H1 (cell line): Measurements from ENCODE around the gene RDH14. TPM values are rescaled to one million over a fixed set of nuclear protein-coding genes. Genes with fewer than 3 reads are reported as not detected.

Experiments
- CTCF ChIA-PET: fragments of 300-600 bp; sonication (Branson Sonifier 250); formaldehyde crosslinking; loops from one replicate; lab custom pipeline; 2021; ENCODE audit not compliant: partially characterized antibody; lab: Charles Lee
- POLR2A ChIA-PET: fragments of 300-600 bp; sonication (Branson Sonifier 250); formaldehyde crosslinking; loops from one replicate; lab custom pipeline; 2021; ENCODE audit warnings: inconsistent platforms; ENCODE audit not compliant: partially characterized antibody; lab: Charles Lee
- DNase-seq, 2 experiments: peaks; one replicate each; pipeline versions ENCODE4 v3.0.0 to v3.0.0-alpha.2; 2010 to 2022; ENCODE audit warnings: low spot score in 2 of 2, low read depth in 1 of 2, mixed read lengths in 1 of 2
- FAIRE-seq: peaks from 2 replicates; lab custom pipeline; 2011; peaks lifted over from hg19 to GRCh38; lab: Jason Lieb, UNC
- H2AFZ ChIP-seq: 2 replicates; pipeline ENCODE4 v1.8.1; 2012; ENCODE audit warnings: low read length, inconsistent platforms
- H2AK5ac ChIP-seq: 2 replicates; pipeline ENCODE4 v1.6.1; 2013; ENCODE audit warnings: low read depth, low read length
- H2BK120ac ChIP-seq: replicated peaks from 2 replicates; pipeline ENCODE3; 2013; ENCODE audit warnings: low read depth, low read length, inconsistent platforms
- H2BK12ac ChIP-seq: 2 replicates; pipeline ENCODE4 v1.6.1; 2013; ENCODE audit warnings: low read depth, low read length
- H2BK15ac ChIP-seq: 2 replicates; pipeline ENCODE4 v1.6.1; 2013; ENCODE audit warnings: low read length
- H2BK20ac ChIP-seq: 2 replicates; pipeline ENCODE4 v1.6.1; 2013; ENCODE audit warnings: low read length
- H2BK5ac ChIP-seq: 2 replicates; pipeline ENCODE4 v1.6.1; 2013; ENCODE audit warnings: low read depth, low read length
- H3K14ac ChIP-seq: 2 replicates; pipeline ENCODE4 v1.6.1; 2013; ENCODE audit warnings: inconsistent platforms; ENCODE audit not compliant: insufficient read length
- H3K18ac ChIP-seq: 2 replicates; pipeline ENCODE4 v1.6.1; 2013; ENCODE audit warnings: low read length; ENCODE audit errors: extremely low read depth
- H3K23ac ChIP-seq: 2 replicates; pipeline ENCODE4 v1.6.1; 2013; ENCODE audit warnings: inconsistent platforms; ENCODE audit not compliant: insufficient read length
- H3K23me2 ChIP-seq: 2 replicates; pipeline ENCODE4 v1.6.1; 2013; ENCODE audit warnings: low read depth, low read length
- H3K27ac ChIP-seq: 2 replicates; pipeline ENCODE4 v1.6.1; 2011; ENCODE audit warnings: low read depth, low read length, inconsistent platforms
- H3K27me3 ChIP-seq, 4 experiments: replicated peaks in 1 of 4; 1 replicate in 1 of 4; 2 replicates in 3 of 4; pipeline versions ENCODE4 v1.6.1 to v1.8.1; 2011 to 2013; ENCODE audit warnings: low read length in 3 of 4, mild to moderate bottlenecking in 3 of 4, inconsistent platforms in 2 of 4, mixed read lengths in 2 of 4, moderate library complexity in 1 of 4; ENCODE audit not compliant: control insufficient read depth in 3 of 4, insufficient read depth in 3 of 4; ENCODE audit errors: extremely low read depth in 1 of 4
- H3K36me3 ChIP-seq, 4 experiments: 2 replicates each; pipeline versions ENCODE4 v1.6.1 to v1.8.1; 2011 to 2013; ENCODE audit warnings: mild to moderate bottlenecking in 4 of 4, low read length in 3 of 4, moderate library complexity in 2 of 4, control low read depth in 1 of 4, inconsistent platforms in 1 of 4; ENCODE audit not compliant: insufficient read depth in 4 of 4, control insufficient read depth in 2 of 4
- H3K4ac ChIP-seq: replicated peaks from 2 replicates; pipeline ENCODE3; 2013; ENCODE audit warnings: low read length, low read depth, mixed read lengths, inconsistent platforms; ENCODE audit not compliant: insufficient read length
- H3K4me1 ChIP-seq, 4 experiments: replicated peaks in 1 of 4; 1 replicate in 1 of 4; 2 replicates in 3 of 4; pipeline versions ENCODE4 v1.6.1 to v1.8.1; 2011 to 2013; ENCODE audit warnings: low read length in 3 of 4, inconsistent platforms in 2 of 4, mixed read lengths in 1 of 4; ENCODE audit not compliant: insufficient read depth in 4 of 4, control insufficient read depth in 3 of 4
- H3K4me2 ChIP-seq, 2 experiments: 2 replicates each; pipeline versions ENCODE4 v1.6.1 to v1.8.1; 2011 to 2013; ENCODE audit warnings: low read depth in 2 of 2, low read length in 2 of 2, control low read depth in 1 of 2, inconsistent platforms in 1 of 2, mild to moderate bottlenecking in 1 of 2; ENCODE audit not compliant: insufficient read depth in 1 of 2
- H3K4me3 ChIP-seq, 4 experiments: fragments of 200-600, 300-600 bp in 1 of 4; sonication (generic), shearing (Covaris generic), sonication (Bioruptor Twin) in 1 of 4; 2 replicates each; pipeline versions ENCODE4 v1.5.1 to v1.8.1; 2011 to 2016; ENCODE audit warnings: low read length in 4 of 4, low read depth in 3 of 4, control low read depth in 2 of 4, inconsistent platforms in 2 of 4, mild to moderate bottlenecking in 2 of 4, mixed read lengths in 1 of 4, moderate library complexity in 1 of 4; ENCODE audit not compliant: insufficient read depth in 2 of 4; ENCODE audit errors: extremely low read depth in 1 of 4
- H3K56ac ChIP-seq: replicated peaks from 2 replicates; pipeline ENCODE3; 2013; ENCODE audit warnings: low read depth, mild to moderate bottlenecking, mixed read lengths, low read length, inconsistent platforms; ENCODE audit not compliant: insufficient read length
- H3K79me1 ChIP-seq: 2 replicates; pipeline ENCODE4 v1.6.1; 2013; ENCODE audit warnings: low read depth, low read length, control low read depth
- H3K79me2 ChIP-seq, 2 experiments: 2 replicates each; pipeline versions ENCODE4 v1.6.1 to v1.8.1; 2012 to 2013; ENCODE audit warnings: low read length in 2 of 2, mild to moderate bottlenecking in 2 of 2, inconsistent platforms in 1 of 2; ENCODE audit not compliant: insufficient read depth in 2 of 2, control insufficient read depth in 1 of 2
- H3K9ac ChIP-seq, 4 experiments: replicated peaks in 1 of 4; 1 replicate in 1 of 4; 2 replicates in 3 of 4; pipeline versions ENCODE4 v1.6.1 to v1.8.1; 2011 to 2013; ENCODE audit warnings: low read depth in 3 of 4, low read length in 3 of 4, control low read depth in 2 of 4, mild to moderate bottlenecking in 2 of 4, moderate library complexity in 2 of 4, inconsistent platforms in 1 of 4; ENCODE audit errors: extremely low read depth in 1 of 4
- H3K9me3 ChIP-seq, 2 experiments: 2 replicates each; pipeline versions ENCODE4 v1.6.1 to v1.8.1; 2012 to 2013; ENCODE audit warnings: mild to moderate bottlenecking in 2 of 2, moderate library complexity in 2 of 2, control low read depth in 1 of 2, inconsistent platforms in 1 of 2, low read depth in 1 of 2, low read length in 1 of 2, mixed read lengths in 1 of 2; ENCODE audit not compliant: insufficient read depth in 2 of 2
- H4K20me1 ChIP-seq, 2 experiments: replicated peaks in 1 of 2; 2 replicates each; pipeline versions ENCODE3 to v1.8.1; 2011 to 2013; ENCODE audit warnings: inconsistent platforms in 2 of 2, low read length in 2 of 2, mild to moderate bottlenecking in 1 of 2; ENCODE audit not compliant: insufficient read depth in 2 of 2, control insufficient read depth in 1 of 2
- H4K5ac ChIP-seq: 2 replicates; pipeline ENCODE4 v1.6.1; 2013; ENCODE audit warnings: low read length, low read depth, mixed read lengths, inconsistent platforms; ENCODE audit not compliant: insufficient read length
- H4K8ac ChIP-seq: 2 replicates; pipeline ENCODE4 v1.8.0; 2013; ENCODE audit warnings: mild to moderate bottlenecking, moderate library complexity, low read length, inconsistent platforms; ENCODE audit not compliant: insufficient read depth; ENCODE audit errors: extremely low read depth
- H4K91ac ChIP-seq: replicated peaks from 2 replicates; pipeline ENCODE3; 2013; ENCODE audit warnings: low read length, mixed read lengths, inconsistent platforms; ENCODE audit not compliant: insufficient read length
- CBX8 ChIP-seq: fragments of 300-800, 300-1000 bp; sonication (generic); IDR thresholded peaks from 2 replicates; pipeline ENCODE4 v1.7.1; 2016; ENCODE audit warnings: low read depth, low read length, borderline replicate concordance
- CREB1 ChIP-seq: IDR thresholded peaks from 2 replicates; pipeline ENCODE4 v1.6.1; 2012; ENCODE audit warnings: inconsistent platforms
- GTF2F1 ChIP-seq: IDR thresholded peaks from 2 replicates; pipeline ENCODE4 v1.6.1; 2012; ENCODE audit warnings: low read depth, low read length, improper control_type of control experiment, borderline replicate concordance
- HDAC6 ChIP-seq: IDR thresholded peaks from one replicate; pipeline ENCODE4 v1.7.1; 2012; ENCODE audit warnings: low read depth, mild to moderate bottlenecking, inconsistent platforms, low read length, moderate library complexity
- MAFK ChIP-seq: IDR thresholded peaks from 2 replicates; pipeline ENCODE4 v1.6.1; 2012; ENCODE audit warnings: low read depth, mild to moderate bottlenecking, improper control_type of control experiment, low read length
- NRF1 ChIP-seq: IDR thresholded peaks from 2 replicates; pipeline ENCODE4 v1.6.1; 2011; ENCODE audit warnings: mild to moderate bottlenecking, low read depth, low read length, improper control_type of control experiment
- PHF8 ChIP-seq: fragments of 200-600 bp; sonication (generic); conservative IDR thresholded peaks from 2 replicates; pipeline ENCODE4 v1.7.1; 2012; ENCODE audit warnings: low read depth, mild to moderate bottlenecking, inconsistent platforms, low read length, moderate library complexity
- RNF2 ChIP-seq: fragments of 200-900, 300-1000 bp; sonication (generic); IDR thresholded peaks from 2 replicates; pipeline ENCODE4 v1.7.1; 2016; ENCODE audit warnings: borderline replicate concordance, low read depth, mild to moderate bottlenecking, antibody characterized with exemption, low read length; ENCODE audit not compliant: poor library complexity, severe bottlenecking; ENCODE audit errors: missing control alignments
- SIRT6 ChIP-seq: IDR thresholded peaks from one replicate; pipeline ENCODE4 v1.7.1; 2012; ENCODE audit warnings: low read length, inconsistent platforms
- SUZ12 ChIP-seq: fragments of 200-600 bp; sonication (generic); IDR thresholded peaks from 2 replicates; pipeline ENCODE4 v1.6.1; 2012; ENCODE audit warnings: mild to moderate bottlenecking, inconsistent platforms, low read length, moderate library complexity, mixed read lengths
- polyA plus RNA-seq, 7 experiments: library from polyadenylated mRNA; depleted of rRNA in 3 of 7; stranded (reverse) in 5 of 7; unstranded in 2 of 7; fragments of >200 nt in 5 of 7; fragments of 200-250 nt in 2 of 7; gene quantifications; 1 replicate in 5 of 7; 2 replicates in 1 of 7; 4 replicates in 1 of 7; pipeline versions ENCODE4 v1.2.1 to v1.2.3, GENCODE V29; 2011 to 2013; ENCODE audit warnings: missing spikeins in 2 of 7, mixed read lengths in 2 of 7
- total RNA-seq: library from RNA; stranded (reverse); fragmentation: NEBNext Ultra II Directional; extraction: Animal tissue kit (Norgen Biotek cat#: 25700); gene quantifications from 2 replicates; pipeline ENCODE4 v1.2.1, GENCODE V29; 2021

Gene RDH14
- total and polyA plus RNA-seq, 2 of the 8 experiments (the other 6 are each of a cell fraction or from before 2014, with no cell fraction given): 14.7 to 23.6 TPM

DNA sequence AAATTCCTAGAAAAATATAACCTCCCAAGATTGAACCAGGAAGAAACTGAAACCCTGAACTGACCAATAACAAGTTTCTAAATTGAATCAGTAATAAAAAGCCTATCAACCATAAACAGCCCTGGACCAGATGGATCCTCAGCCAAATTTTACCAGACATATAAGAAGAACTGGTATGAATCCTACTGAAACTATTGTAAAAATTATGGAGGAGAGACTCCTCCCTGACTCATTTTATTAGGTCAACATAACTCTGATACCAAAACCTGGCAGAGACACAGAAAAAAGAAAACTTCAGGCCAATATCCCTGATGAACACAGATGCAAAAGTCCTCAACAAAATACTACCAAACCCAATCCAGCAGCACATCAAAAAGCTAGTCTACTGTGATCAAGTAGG is 17.6 kb upstream of the RDH14 start:
- H3K79me1 ChIP-seq: no peaks in the 10 kb centered on the region
- FAIRE-seq: no peak
- no peak overlapping the region for H4K91ac ChIP-seq
- no peak overlapping the region for H4K8ac ChIP-seq
- H3K4me3 ChIP-seq: no peak overlapping the region
- H4K5ac ChIP-seq: no peak overlapping the region
- no peak for DNase-seq
- no peak overlapping the region for H3K23ac ChIP-seq
- no peak overlapping the region for H2AFZ ChIP-seq
- H2AK5ac ChIP-seq: no peak overlapping the region
- H3K79me2 ChIP-seq: no peaks in the 10 kb centered on the region
- H3K4ac ChIP-seq: no peak overlapping the region
- no peak overlapping the region for H3K14ac ChIP-seq
- no peak overlapping the region for H2BK12ac ChIP-seq
- no peaks in the 10 kb centered on the region for H3K9me3 ChIP-seq
- H2BK120ac ChIP-seq: no peak overlapping the region
- CTCF ChIA-PET: no interaction called here
- no peak overlapping the region for H3K27ac ChIP-seq
- H2BK5ac ChIP-seq: no peak overlapping the region
- H3K36me3 ChIP-seq: no peaks in the 10 kb centered on the region
- no peak overlapping the region for H3K18ac ChIP-seq
- H4K20me1 ChIP-seq: no peaks in the 10 kb centered on the region
- TF ChIP-seq CREB1 (no peak), GTF2F1 (no peak), PHF8 (no peak), CBX8 (no peak), RNF2 (no peak), HDAC6 (no peak), SUZ12 (no peak), SIRT6 (no peak), NRF1 (no peak), MAFK (no peak)
- TF ChIP-seq, all 59 proteins: peak for 0
- no peaks in the 10 kb centered on the region for H3K4me1 ChIP-seq
- POLR2A ChIA-PET: no interaction called here
- no peak overlapping the region for H3K4me2 ChIP-seq
- no peak overlapping the region for H2BK15ac ChIP-seq
- no peak overlapping the region for H3K9ac ChIP-seq
- H3K23me2 ChIP-seq: no peaks in the 10 kb centered on the region
- no peaks in the 10 kb centered on the region for H3K27me3 ChIP-seq
- H3K56ac ChIP-seq: no peak overlapping the region
- H2BK20ac ChIP-seq: no peak overlapping the region
